Large intestine (tissue), 3 donors: ENCODE measurements around the gene GMDS. TPM values are rescaled to one million over a fixed set of nuclear protein-coding genes. Genes with fewer than 3 reads are reported as not detected.
A peak's percentile ranks its signal among the peaks of the same experiment; 100 is the strongest.

ENCODE experiments used
- DNase-seq, 2 donors: peaks; one replicate each; pipeline versions ENCODE4 v3.0.0 to v3.0.0-alpha.2; 2013
- H3K27ac ChIP-seq: one replicate; pipeline ENCODE4 v1.5.1; 2013; ENCODE audit warnings: low read length
- H3K27me3 ChIP-seq: 2 replicates; pipeline ENCODE4 v1.6.1; 2013; ENCODE audit warnings: low read length; ENCODE audit not compliant: control insufficient read depth, insufficient read depth
- H3K36me3 ChIP-seq: 2 replicates; pipeline ENCODE4 v1.6.1; 2013; ENCODE audit warnings: low read length; ENCODE audit not compliant: control insufficient read depth, insufficient read depth
- H3K4me1 ChIP-seq: one replicate; pipeline ENCODE4 v1.6.1; 2013; ENCODE audit warnings: low read length; ENCODE audit not compliant: control insufficient read depth, insufficient read depth
- H3K4me3 ChIP-seq: one replicate; pipeline ENCODE4 v1.5.1; 2013; ENCODE audit warnings: low read length
- H3K9me3 ChIP-seq: one replicate; pipeline ENCODE4 v1.6.1; 2013; ENCODE audit warnings: mild to moderate bottlenecking, low read depth, low read length, moderate library complexity; ENCODE audit not compliant: control insufficient read depth
- WGBS: methylation state at CpG from one replicate; pipeline ENCODE4 v1.1.5; 2013; ENCODE audit warnings: low lambda C conversion rate; ENCODE audit not compliant: insufficient coverage; 5-methylcytosine and 5-hydroxymethylcytosine counted together
- polyA plus RNA-seq: library from polyadenylated mRNA; unstranded; fragments of 120-200 nt; gene quantifications from one replicate; pipeline ENCODE4 v1.2.1, GENCODE V29; 2013

GMDS gene
- polyA plus RNA-seq, 1 donor: 58.9 TPM

GRCh38 chr6:2164481-2164880, 80.9 kb downstream of the GMDS start:
- 100% methylated on average over 1 of the region's 2 CpGs for WGBS
- DNase-seq: no peak
- Histone ChIP-seq H3K27ac (no peak overlapping the region), H3K4me1 (no peaks in the 10 kb centered on the region), H3K4me3 (no peak overlapping the region), H3K27me3 (no peaks in the 10 kb centered on the region), H3K36me3 (no peaks in the 10 kb centered on the region), H3K9me3 (no peaks in the 10 kb centered on the region)

GRCh38 chr6:2162079-2162445, 83.3 kb downstream of the GMDS start:
- Histone ChIP-seq H3K27me3 (no peaks in the 10 kb centered on the region), H3K4me3 (no peak overlapping the region), H3K36me3 (no peaks in the 10 kb centered on the region), H3K9me3 (no peaks in the 10 kb centered on the region), H3K27ac (no peak overlapping the region), H3K4me1 (no peaks in the 10 kb centered on the region)
- no CpG with 5 or more reads among the region's 1 CpG for WGBS
- DNase-seq: no peak

- Histone ChIP-seq H3K27me3 (no peaks in the 10 kb centered on the region), H3K4me1 (no peaks in the 10 kb centered on the region), H3K9me3 (no peaks in the 10 kb centered on the region), H3K27ac (no peak overlapping the region), H3K36me3 (no peaks in the 10 kb centered on the region), H3K4me3 (no peak overlapping the region)
- peak; percentile 9 to 24 for DNase-seq
- WGBS: 100% methylated on average over 1 of the region's 12 CpGs
Measured at GRCh38 chr6:2158596-2159271, 86.7 kb downstream of the GMDS start.

GRCh38 chr6:2157441-2158127, 87.8 kb downstream of the GMDS start:
- no peaks in the 10 kb centered on the region for H3K4me1 ChIP-seq
- H3K27me3 ChIP-seq: no peaks in the 10 kb centered on the region
- no CpG with 5 or more reads among the region's 1 CpG for WGBS
- no peak for DNase-seq
- H3K36me3 ChIP-seq: no peaks in the 10 kb centered on the region
- H3K27ac ChIP-seq: no peak overlapping the region
- no peak overlapping the region for H3K4me3 ChIP-seq
- no peaks in the 10 kb centered on the region for H3K9me3 ChIP-seq

GRCh38 chr6:2155206-2155605, 90.2 kb downstream of the GMDS start:
- H3K27me3 ChIP-seq: no peaks in the 10 kb centered on the region
- H3K4me3 ChIP-seq: no peak overlapping the region
- H3K9me3 ChIP-seq: no peaks in the 10 kb centered on the region
- DNase-seq: no peak
- H3K36me3 ChIP-seq: no peaks in the 10 kb centered on the region
- H3K4me1 ChIP-seq: no peaks in the 10 kb centered on the region
- 0% methylated on average over 1 of the region's 1 CpG for WGBS
- no peak overlapping the region for H3K27ac ChIP-seq

GRCh38 chr6:2149361-2150006, 95.9 kb downstream of the GMDS start:
- Histone ChIP-seq H3K36me3 (no peaks in the 10 kb centered on the region), H3K27me3 (no peaks in the 10 kb centered on the region), H3K9me3 (no peaks in the 10 kb centered on the region), H3K27ac (no peak overlapping the region), H3K4me1 (no peaks in the 10 kb centered on the region), H3K4me3 (no peak overlapping the region)
- WGBS: 94% methylated on average over 5 of the region's 9 CpGs
- no peak for DNase-seq

- Histone ChIP-seq H3K27me3 (no peaks in the 10 kb centered on the region), H3K36me3 (no peaks in the 10 kb centered on the region), H3K4me1 (no peaks in the 10 kb centered on the region), H3K9me3 (no peaks in the 10 kb centered on the region), H3K27ac (no peak overlapping the region), H3K4me3 (no peak overlapping the region)
- no peak for DNase-seq
- WGBS: 97% methylated on average over 3 of the region's 8 CpGs
Measured at GRCh38 chr6:2148748-2149147, 96.7 kb downstream of the GMDS start.

GRCh38 chr6:2147766-2148448, 97.5 kb downstream of the GMDS start:
- H3K27ac ChIP-seq: no peak overlapping the region
- no peak overlapping the region for H3K4me3 ChIP-seq
- H3K4me1 ChIP-seq: no peaks in the 10 kb centered on the region
- H3K36me3 ChIP-seq: no peaks in the 10 kb centered on the region
- no peaks in the 10 kb centered on the region for H3K9me3 ChIP-seq
- whole genome bisulfite sequencing: 89% methylated on average over 1 of the region's 6 CpGs
- H3K27me3 ChIP-seq: no peaks in the 10 kb centered on the region
- DNase-seq: no peak

- H3K27me3 ChIP-seq: no peaks in the 10 kb centered on the region
- no peak overlapping the region for H3K27ac ChIP-seq
- DNase-seq: no peak
- WGBS: 89% methylated on average over 3 of the region's 5 CpGs
- H3K9me3 ChIP-seq: no peaks in the 10 kb centered on the region
- H3K4me1 ChIP-seq: no peaks in the 10 kb centered on the region
- no peaks in the 10 kb centered on the region for H3K36me3 ChIP-seq
- no peak overlapping the region for H3K4me3 ChIP-seq
Measured at GRCh38 chr6:2147261-2147660, 98.1 kb downstream of the GMDS start.

- no peaks in the 10 kb centered on the region for H3K27me3 ChIP-seq
- H3K4me1 ChIP-seq: no peaks in the 10 kb centered on the region
- H3K9me3 ChIP-seq: no peaks in the 10 kb centered on the region
- no peak overlapping the region for H3K27ac ChIP-seq
- DNase-seq: no peak
- no peak overlapping the region for H3K4me3 ChIP-seq
- no peaks in the 10 kb centered on the region for H3K36me3 ChIP-seq
- no CpG with 5 or more reads among the region's 4 CpGs for WGBS
Measured at GRCh38 chr6:2144210-2144609, 101.2 kb downstream of the GMDS start.
